SK-N-MC (cell line): ENCODE measurements around the gene ACER1.

Experiments
- EZH2 ChIP-seq: fragments of 200-600 bp; sonication (generic); IDR thresholded peaks from one replicate; pipeline ENCODE4 v1.6.1; 2017; ENCODE audit warnings: antibody characterized with exemption
- POLR2AphosphoS5 ChIP-seq: IDR thresholded peaks from 2 replicates; pipeline ENCODE4 v1.6.1; 2012; ENCODE audit warnings: mild to moderate bottlenecking, low read depth, low read length, borderline replicate concordance

DNA sequence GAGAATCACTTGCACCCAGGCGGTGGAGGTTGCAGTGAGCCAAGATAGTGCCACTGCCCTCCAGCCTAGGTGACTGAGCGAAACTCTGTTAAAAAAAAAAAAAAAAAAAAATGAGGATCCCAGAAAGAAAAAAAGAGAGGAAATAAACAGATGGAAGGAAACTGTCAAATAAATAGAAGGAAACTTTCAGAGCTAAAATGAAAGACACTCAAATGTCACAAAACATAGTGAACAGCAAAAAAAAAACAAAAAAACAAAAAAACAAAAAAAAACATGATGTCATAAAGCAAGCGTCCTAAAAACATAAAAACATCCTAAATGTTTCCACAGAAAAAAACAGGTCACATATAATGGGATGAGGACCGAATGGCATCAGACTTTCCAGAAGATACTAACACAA is 68.6 kb downstream of the ACER1 start:
- TF ChIP-seq POLR2AphosphoS5 (no peak), EZH2 (no peak)
